ENCODE results near the gene PSMG1. TPM values are rescaled to one million over a fixed set of nuclear protein-coding genes. Genes with fewer than 3 reads are reported as not detected.
A peak's percentile ranks its signal among the peaks of the same experiment; 100 is the strongest.

Gene PSMG1
- total RNA-seq, 4 donors from 2014 or later = 12.9 to 53.5 (median 30.3) TPM

DNA sequence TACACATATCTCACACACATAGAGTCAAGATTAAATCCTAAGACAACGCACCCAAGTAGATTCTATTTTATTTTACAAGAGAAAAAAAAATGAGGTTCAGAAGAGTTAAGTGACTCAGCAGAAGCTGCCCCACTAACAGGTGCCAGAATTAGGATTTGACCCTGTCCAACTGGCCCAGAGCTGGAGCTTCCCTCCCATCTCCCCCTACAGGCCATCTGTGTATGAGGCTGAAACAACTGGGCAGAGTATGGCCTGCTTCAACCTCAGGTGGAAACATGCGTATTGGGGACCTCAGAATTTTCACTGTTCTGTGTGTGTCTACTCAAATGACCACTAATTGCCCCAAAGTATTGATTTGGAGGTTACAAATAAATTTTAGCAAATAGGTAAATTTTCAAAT, 29.9 kb downstream of the PSMG1 start:
- DNase-seq (peak in 1 of 2 donors; percentile 34), ATAC-seq (peak in 1 of 2 donors; percentile 91)
- TF ChIP-seq, protein P1, sequence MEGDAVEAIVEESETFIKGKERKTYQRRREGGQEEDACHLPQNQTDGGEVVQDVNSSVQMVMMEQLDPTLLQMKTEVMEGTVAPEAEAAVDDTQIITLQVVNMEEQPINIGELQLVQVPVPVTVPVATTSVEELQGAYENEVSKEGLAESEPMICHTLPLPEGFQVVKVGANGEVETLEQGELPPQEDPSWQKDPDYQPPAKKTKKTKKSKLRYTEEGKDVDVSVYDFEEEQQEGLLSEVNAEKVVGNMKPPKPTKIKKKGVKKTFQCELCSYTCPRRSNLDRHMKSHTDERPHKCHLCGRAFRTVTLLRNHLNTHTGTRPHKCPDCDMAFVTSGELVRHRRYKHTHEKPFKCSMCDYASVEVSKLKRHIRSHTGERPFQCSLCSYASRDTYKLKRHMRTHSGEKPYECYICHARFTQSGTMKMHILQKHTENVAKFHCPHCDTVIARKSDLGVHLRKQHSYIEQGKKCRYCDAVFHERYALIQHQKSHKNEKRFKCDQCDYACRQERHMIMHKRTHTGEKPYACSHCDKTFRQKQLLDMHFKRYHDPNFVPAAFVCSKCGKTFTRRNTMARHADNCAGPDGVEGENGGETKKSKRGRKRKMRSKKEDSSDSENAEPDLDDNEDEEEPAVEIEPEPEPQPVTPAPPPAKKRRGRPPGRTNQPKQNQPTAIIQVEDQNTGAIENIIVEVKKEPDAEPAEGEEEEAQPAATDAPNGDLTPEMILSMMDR (IDR thresholded peaks at IDR 0.05 in 4 of 5, conservative IDR thresholded peaks at IDR 0.05 in 1 of 5) = peak in 2 of 5 experiments; percentile 12 to 42
- TF ChIP-seq POLR2A (IDR thresholded peaks at IDR 0.05) = no peak
- H3K27me3 ChIP-seq = no peaks in the 10 kb centered on the region
- H3K4me1 ChIP-seq = peaks cover 0 to 5% of the 10 kb centered on the region in 2 donors
- no peaks in the 10 kb centered on the region for H3K36me3 ChIP-seq
- H3K9me3 ChIP-seq = no peaks in the 10 kb centered on the region
- in situ Hi-C loops (cut with MboI; ENCODE audit: low sequenced_read_pairs in 4 of 4) = no loop called here
- H3K27ac ChIP-seq = no peak overlapping the region
- H3K4me3 ChIP-seq = no peak overlapping the region
- intact Hi-C loops (cut with DNase I; ENCODE audit: low total_unique reads) = no loop called here

DNA sequence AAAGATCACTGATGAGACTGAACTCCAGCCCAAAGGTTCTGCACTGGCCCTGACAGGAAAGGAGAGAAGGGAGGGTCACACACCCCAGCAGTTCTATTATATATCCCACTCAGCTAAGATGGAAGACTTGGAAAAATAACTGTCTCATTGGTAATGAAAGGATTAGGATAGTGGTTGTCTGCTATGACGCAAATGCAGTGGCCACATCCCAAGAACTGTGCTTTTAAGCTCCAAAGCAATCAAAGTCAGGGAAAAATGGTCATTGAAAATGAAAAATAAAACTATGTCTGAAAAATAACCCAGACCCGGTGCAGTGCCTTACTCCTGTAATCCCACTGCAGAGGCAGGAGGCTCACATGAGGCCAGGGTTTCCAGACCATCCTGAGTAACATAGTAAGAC, 31.0 kb downstream of the PSMG1 start:
- Histone ChIP-seq H3K36me3 (no peaks in the 10 kb centered on the region), H3K9me3 (no peaks in the 10 kb centered on the region), H3K4me3 (no peak overlapping the region), H3K27me3 (no peaks in the 10 kb centered on the region), H3K27ac (no peak overlapping the region), H3K4me1 (peaks cover 0 to 5% of the 10 kb centered on the region in 2 donors)
- intact Hi-C loops (cut with DNase I; ENCODE audit: low total_unique reads) = no loop called here
- DNase-seq (no peak), ATAC-seq (no peak)
- in situ Hi-C loops (cut with MboI; ENCODE audit: low sequenced_read_pairs in 4 of 4) = no loop called here
- TF ChIP-seq, protein P1 (IDR thresholded peaks at IDR 0.05 in 4 of 5, conservative IDR thresholded peaks at IDR 0.05 in 1 of 5) = no peak
- TF ChIP-seq POLR2A (IDR thresholded peaks at IDR 0.05) = no peak

DNA sequence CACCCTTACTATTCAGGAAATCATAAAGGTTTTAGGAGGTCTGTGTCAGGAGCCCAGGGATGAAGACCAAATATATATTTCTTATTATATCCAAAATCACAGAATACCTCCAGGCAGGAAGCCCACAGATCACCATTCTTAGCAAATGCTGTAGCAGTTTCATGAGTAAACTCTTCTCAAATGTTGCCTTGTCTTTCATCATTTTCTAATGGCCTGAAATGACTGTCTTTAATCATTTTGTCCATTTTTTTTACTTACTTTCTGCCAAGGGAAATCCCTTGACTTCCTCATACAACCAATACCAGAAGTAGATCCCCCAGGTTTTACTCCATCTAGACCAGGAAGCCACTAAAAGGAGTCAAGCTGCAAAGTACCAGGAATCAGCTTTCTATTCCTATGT, 32.4 kb downstream of the PSMG1 start:
- H3K27me3 ChIP-seq = no peaks in the 10 kb centered on the region
- DNase-seq (no peak), ATAC-seq (no peak)
- peaks cover 0 to 5% of the 10 kb centered on the region in 2 donors for H3K4me1 ChIP-seq
- H3K4me3 ChIP-seq = no peak overlapping the region
- no peak overlapping the region for H3K27ac ChIP-seq
- no peaks in the 10 kb centered on the region for H3K36me3 ChIP-seq
- no peaks in the 10 kb centered on the region for H3K9me3 ChIP-seq
- intact Hi-C loops (cut with DNase I; ENCODE audit: low total_unique reads) (no loop called here), in situ Hi-C loops (cut with MboI; ENCODE audit: low sequenced_read_pairs in 4 of 4) (no loop called here)
- TF ChIP-seq POLR2A (IDR thresholded peaks at IDR 0.05) = no peak
- TF ChIP-seq, protein P1 (IDR thresholded peaks at IDR 0.05 in 4 of 5, conservative IDR thresholded peaks at IDR 0.05 in 1 of 5) = no peak

DNA sequence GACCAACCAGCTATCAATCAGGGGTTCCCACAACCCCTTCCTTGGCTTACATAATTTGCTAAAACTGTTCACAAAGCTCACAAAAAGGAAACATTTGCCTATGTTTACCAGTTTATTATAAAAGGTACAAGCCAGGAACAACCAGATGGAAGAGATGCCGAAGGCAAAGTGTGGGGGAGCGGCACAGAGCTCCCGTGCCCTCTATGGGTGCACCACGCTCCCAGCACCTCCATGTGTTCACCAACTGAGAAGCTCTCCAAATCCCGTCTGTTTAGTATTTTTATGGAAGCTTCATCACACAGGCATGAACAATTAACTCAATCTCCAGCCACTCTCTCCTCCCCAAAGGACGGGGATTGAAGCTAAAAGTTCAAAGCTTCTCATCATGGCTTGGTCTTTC, 32.9 kb downstream of the PSMG1 start:
- intact Hi-C loops (cut with DNase I; ENCODE audit: low total_unique reads) = no loop called here
- H3K4me3 ChIP-seq = no peak overlapping the region

More for the DNA sequence above, 32.9 kb downstream of the PSMG1 start:
- H3K27me3 ChIP-seq = no peaks in the 10 kb centered on the region
- no peak for TF ChIP-seq POLR2A (IDR thresholded peaks at IDR 0.05)
- TF ChIP-seq, protein P1 (IDR thresholded peaks at IDR 0.05 in 4 of 5, conservative IDR thresholded peaks at IDR 0.05 in 1 of 5) = no peak
- H3K27ac ChIP-seq = no peak overlapping the region
- no peaks in the 10 kb centered on the region for H3K36me3 ChIP-seq
- in situ Hi-C loops (cut with MboI; ENCODE audit: low sequenced_read_pairs in 4 of 4) = no loop called here
- no peaks in the 10 kb centered on the region for H3K9me3 ChIP-seq
- DNase-seq (no peak), ATAC-seq (no peak)
- H3K4me1 ChIP-seq = peaks cover 0 to 5% of the 10 kb centered on the region in 2 donors
